GM10248 (cell line): Measurements from ENCODE around the gene S100A14.

ENCODE experiments used
- CTCF ChIA-PET: fragments of 300-600 bp; sonication (Branson Sonifier 250); formaldehyde crosslinking; extraction: SDS; loops from one replicate; lab custom pipeline; 2021; ENCODE audit warnings: antibody characterized with exemption; lab: Yijun Ruan, JAX
- POLR2A ChIA-PET: fragments of 350-650 bp; sonication (Branson Sonifier 250); formaldehyde crosslinking; extraction: SDS; loops from one replicate; lab custom pipeline; 2020; ENCODE audit warnings: antibody characterized with exemption; lab: Yijun Ruan, JAX
- DNase-seq: peaks from one replicate; pipeline ENCODE4 v3.0.0; 2012; ENCODE audit errors: extremely low spot score
- CTCF ChIP-seq: IDR thresholded peaks from 2 replicates; pipeline ENCODE4 v1.5.1; 2012; ENCODE audit warnings: mild to moderate bottlenecking, low read depth; ENCODE audit errors: extremely low read depth, missing control alignments, control extremely low read depth

The S100A14 gene

DNA sequence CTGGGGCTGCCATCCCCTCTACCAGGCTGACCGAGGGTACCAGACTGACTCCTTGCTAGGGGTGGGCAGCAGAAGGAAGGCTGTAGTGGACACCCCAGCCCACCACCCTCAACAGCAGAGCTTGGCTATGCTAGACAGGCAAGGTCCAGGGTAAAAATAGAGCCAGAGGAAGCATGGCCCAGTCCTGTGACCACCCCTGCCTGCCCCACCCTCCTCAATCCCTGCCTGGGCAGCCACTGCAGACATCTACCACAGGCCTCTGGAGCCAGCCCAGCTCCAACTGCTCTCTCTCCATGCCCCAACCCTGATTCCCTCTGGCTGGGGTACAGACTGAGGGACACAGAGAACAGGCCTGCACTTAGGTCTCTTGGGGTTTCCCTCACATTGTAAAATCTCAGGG lies 13.8 kb upstream of the S100A14 start:
- no peak for TF ChIP-seq CTCF
- POLR2A ChIA-PET, result interaction anchor here (0.5 to 0.6 kb wide), 2 partner anchors 67 to 363 kb away, joined by 3 to 5 read pairs; no protein-coding TSS in a partner anchor
- no peak for DNase-seq
- CTCF ChIA-PET, result interaction anchor here (0.9 to 6.6 kb wide), 6 partner anchors 12 to 119 kb away, joined by 3 to 105 read pairs (median 4); partner anchors contain the start of gene S100A14

DNA sequence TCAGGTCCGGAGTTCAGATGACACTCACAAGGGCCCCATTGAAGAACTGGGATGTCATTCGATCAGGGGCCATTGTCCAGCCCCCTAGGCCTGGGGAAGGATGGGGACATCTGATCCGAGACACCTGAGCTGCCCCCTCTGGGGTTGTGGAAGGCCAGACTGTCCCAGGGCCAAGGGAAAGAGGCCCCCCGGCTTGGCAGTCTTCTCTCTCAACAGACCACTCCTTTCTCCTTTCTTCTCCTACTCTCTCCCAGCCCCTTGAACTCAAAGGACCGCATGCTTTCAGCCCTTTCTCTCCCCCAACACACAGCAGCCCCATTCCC lies 13.2 kb upstream of the S100A14 start:
- ChIA-PET POLR2A (no interaction called here), CTCF (interaction anchor here (1.2 to 6.6 kb wide), 5 partner anchors 11 to 119 kb away, joined by 4 to 105 read pairs (median 11); partner anchors contain the start of gene S100A14)
- TF ChIP-seq CTCF, result no peak
- DNase-seq, result no peak

DNA sequence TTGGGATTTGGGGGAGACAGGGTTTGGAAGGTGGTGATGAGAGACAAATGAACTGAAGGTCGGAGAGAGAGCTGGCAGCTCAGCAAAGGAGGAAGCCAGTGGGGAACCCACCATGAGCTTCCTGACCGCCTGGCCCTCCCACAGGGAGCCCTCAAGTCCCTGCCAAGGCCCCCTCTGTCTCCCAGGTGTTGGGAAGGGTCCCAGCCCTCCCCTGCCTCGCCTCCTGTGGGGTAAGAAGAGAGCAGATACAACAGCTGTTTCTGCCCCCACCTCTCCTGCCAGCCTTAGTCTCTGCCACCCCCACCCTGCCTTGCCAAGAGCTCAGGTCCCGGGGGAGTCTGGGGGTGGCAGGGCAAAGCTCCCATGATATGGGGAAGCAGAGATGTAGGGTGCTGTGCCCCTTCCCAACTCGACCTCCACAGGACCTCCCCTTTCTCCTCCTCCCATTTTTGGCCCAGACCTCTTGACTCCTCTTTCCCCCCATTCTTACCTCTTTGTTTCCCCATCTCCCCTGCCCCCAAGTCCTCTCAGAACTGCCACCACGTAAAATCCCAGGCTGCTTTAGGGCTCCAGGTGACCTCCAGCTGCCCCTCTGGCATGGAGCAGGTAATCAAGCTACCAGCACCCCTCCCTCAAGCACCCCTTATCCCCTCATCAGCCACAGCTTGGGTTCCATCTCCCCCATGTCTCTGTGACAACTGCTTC lies 12.7 kb upstream of the S100A14 start:
- DNase-seq, result no peak
- ChIA-PET CTCF (interaction anchor here (0.7 to 6.6 kb wide), 11 partner anchors 9 to 118 kb away, joined by 3 to 105 read pairs (median 7); partner anchors contain the start of genes S100A14, S100A16 and S100A5), POLR2A (interaction anchor here (1.7 kb wide), 1 partner anchor 10 kb away, joined by 6 read pairs; no protein-coding TSS in a partner anchor)
- no peak for TF ChIP-seq CTCF

GRCh38 chr1:153627715-153628626 lies 11.8 kb upstream of the S100A14 start, which contains the start of gene S100A1:
Gene S100A1 (plus strand): TSS chr1:153628434. CDS start chr1:153630522, 2,088 bp downstream.
- CTCF ChIA-PET, result interaction anchor here (0.7 to 6.6 kb wide), 25 partner anchors 9 to 272 kb away, joined by 3 to 105 read pairs (median 4); partner anchors contain the start of genes S100A14, S100A16, S100A5 and S100A6
- TF ChIP-seq CTCF, result no peak
- DNase-seq, result no peak
- POLR2A ChIA-PET, result interaction anchor here (1.1 to 1.7 kb wide), 2 partner anchors 10 to 56 kb away, joined by 3 to 6 read pairs; no protein-coding TSS in a partner anchor

DNA sequence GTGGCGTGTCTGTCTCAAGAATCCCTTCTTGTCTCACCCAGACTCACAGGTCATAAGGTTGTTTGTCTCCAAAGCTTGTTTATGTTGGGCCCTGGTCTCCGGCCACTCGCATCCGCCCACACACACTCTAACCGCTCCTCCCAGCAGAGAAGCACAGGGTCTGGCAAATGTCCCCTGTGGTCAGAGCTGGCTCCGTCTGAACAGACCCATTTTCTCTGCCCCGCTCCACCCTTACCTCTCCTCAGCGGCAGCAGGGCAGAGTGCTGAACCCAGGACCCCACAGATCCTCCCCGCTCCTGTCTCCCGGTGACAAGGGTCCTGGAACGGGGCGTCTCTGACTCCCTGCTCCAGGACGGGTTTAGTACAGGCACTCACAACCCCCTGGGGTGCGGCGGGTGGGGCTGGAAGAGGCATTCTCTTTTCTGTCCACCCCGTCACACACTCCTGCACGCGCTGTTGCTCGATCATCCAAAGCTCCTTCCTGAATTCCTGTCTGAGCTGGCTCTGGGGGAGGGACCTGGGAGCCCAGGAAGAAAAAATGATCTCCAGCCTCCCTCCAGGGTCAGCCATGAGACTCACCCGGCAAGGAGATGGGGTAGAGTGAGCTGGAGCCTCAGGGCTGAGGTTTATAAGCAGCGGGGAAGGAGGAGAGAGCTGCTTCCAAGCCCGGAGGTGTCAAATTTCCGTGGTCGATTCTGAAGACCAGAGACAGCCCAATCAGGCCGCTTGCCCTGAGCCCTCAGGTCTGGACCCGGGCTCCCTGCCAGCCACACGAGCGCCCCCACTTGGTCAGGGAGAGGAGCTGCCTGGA lies 11.0 kb upstream of the S100A14 start, which contains the start of gene S100A13:
Gene S100A13 (minus strand): TSS at position 602 of the 811 bp plus-strand sequence. CDS start 1,033 bp downstream, outside the sequence.
- peak; percentile 66 for TF ChIP-seq CTCF
- DNase-seq, result peak; percentile 69
- ChIA-PET CTCF (interaction anchor here (0.8 to 6.6 kb wide), 24 partner anchors 9 to 272 kb away, joined by 3 to 105 read pairs (median 4); partner anchors contain the start of genes S100A14, S100A16, S100A5 and S100A6), POLR2A (interaction anchor here (1.1 to 1.7 kb wide), 2 partner anchors 11 to 55 kb away, joined by 3 to 6 read pairs; no protein-coding TSS in a partner anchor)
